Anterior cingulate cortex (tissue), 58 donors: ENCODE data around the gene AK5.

ENCODE experiments used
- DNase-seq, 58 donors: peaks; one replicate each; lab custom pipeline; 2025; lab: John Stamatoyannopoulos, UW

Gene AK5

GRCh38 chr1:77348549-77348948 is 66.7 kb downstream of the AK5 start:
- DNase-seq = no peak

DNA sequence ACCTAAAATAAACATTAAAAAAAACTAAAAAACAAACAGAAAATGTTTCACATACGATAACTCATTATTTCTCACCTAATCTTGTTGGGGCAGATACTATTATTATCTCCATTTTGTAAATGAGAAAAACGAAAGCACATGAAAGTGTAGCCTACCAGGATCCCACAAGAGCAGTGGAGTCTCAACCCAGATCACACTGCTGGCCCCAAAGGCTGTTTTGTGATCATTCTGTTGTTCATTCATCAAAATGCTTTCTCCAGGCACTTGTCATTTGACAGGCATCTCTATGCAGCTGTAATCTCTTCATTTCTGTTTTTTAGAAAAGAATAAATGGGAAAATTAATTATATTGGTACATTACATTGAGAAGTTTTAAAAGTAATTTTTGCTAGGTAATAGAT is 67.5 kb downstream of the AK5 start:
- no peak for DNase-seq

DNA sequence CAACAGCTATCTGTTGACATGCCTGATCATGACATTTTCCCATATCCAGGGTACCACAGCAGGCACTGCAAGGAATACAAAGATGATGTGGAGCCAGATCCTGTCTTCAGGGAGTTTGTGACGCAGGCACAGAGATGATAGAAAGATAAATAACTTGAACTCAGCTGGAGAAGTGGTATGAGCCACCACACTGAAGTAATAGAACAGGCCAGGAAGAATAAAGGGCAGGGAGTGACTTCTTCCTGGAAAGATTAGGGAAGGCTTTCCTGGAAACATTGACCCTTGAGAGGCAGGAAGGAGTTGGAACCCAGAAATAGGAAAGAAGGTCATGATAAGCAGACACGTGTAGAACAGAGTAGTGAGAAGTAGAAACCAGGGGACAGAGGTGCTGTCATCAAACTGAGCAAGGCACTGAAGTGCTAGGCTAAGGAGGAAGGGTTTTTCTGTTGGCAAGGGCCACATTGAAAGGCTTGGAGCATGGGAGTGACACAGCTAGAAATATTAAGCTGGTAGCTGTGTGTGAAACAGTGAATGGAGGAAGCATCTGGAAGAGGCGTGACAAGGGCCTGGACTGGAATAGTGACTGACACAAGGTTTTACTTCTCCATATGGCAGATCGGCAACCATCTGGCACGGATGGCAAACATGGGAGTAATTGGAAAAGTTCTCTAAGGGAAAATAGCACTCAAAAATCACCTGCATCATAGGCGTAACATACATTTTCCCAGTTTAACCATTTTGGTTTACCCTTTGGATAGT is 68.4 kb downstream of the AK5 start:
- DNase-seq = peak in 7 of 58 donors; percentile 3 to 29 (median 19)

- DNase-seq = no peak
Observed at GRCh38 chr1:77354536-77354935, 72.7 kb downstream of the AK5 start.

GRCh38 chr1:77355010-77355409 is 73.2 kb downstream of the AK5 start:
- no peak for DNase-seq

DNA sequence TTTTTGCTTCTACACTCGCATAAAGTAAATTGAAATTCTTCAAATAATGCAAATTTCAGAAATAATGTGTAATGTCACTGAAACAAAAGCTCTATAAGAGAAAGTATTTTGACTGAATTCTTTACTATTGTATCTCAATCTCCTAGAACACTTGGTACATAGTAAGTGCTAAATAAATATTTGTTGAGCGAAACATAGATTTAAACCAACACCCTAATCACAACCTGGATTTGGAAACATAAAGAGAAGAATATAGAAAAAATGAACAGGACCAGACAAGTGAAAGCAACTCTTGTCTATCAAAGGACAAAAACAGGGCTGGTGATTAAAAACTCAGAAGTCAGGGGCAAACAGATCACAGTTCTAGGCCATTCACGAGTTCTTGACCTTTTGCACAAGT is 74.3 kb downstream of the AK5 start:
- DNase-seq = no peak

DNA sequence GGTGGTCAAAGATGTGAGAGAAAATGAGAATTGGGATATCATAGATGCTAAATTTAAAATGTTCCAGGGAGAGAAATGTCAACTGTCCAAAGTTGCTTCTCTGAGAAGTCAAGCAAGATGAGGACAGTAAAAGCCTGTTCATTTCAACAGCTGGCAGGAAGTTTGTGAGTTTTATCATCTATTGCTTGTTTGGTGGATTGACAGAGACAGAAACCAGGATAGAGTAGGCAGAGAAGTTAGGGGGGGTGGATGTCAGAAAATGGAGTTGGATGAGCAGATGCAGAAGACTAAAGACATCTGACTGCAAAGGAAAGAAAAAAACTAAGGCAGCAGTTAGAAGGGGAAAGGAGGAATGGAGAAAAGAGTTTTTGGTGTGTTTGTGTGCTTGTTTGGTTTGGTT is 78.4 kb downstream of the AK5 start:
- DNase-seq = no peak

GRCh38 chr1:77361621-77362020 is 79.8 kb downstream of the AK5 start:
- DNase-seq = no peak

DNA sequence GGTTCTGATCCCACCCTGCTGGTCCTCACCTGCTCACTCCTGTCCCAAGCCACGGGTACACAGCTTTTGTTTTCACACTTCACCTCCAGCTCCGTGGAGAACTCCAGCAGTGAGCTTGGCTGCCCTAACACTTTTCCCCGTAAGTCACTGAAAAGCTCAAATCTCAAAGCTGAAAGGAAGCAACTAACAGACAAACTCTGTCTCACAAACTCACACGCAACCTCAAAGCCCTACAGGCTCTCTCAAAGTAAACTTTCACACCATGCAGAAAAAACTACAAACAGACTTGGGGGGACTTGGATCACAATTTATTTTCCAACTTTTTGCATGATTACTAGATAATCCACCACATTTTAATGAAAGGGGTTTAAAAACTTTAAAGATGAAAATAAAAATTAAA is 88.3 kb downstream of the AK5 start:
- peak in 2 of 58 donors; percentile 20 to 31 for DNase-seq

DNA sequence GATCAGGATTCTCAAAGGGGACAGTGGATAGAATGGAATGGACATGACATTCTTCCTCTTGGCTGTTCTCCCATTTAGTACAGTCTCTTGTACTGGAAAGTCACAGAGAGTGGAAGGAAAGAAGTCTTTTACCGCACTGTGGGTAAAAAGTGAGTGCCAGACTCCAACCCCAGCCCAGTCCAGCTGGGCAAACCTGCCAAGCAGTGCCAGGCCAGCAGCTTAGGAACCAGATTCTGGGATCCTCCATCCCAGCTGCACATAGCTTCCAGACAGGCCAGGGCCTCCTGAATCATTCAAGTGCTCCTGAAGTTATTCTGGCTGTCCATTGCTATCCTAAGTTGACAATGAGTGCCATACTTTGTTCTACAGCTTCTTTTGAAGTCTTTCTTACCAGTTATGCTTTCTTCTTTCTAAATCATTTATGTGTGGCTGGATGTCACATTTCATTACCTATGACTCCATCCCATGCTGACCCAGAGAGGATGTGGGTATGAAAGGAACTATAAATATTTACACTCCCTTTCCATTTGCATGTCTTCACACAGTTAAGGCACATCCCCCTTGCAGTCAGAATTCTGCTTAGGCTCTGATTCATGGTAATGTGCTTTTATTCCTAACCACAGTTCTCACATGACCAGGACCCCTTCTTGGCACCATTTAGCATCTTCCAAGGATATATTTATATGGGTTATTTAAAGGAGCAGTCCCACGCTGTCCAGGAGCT is 88.9 kb downstream of the AK5 start:
- DNase-seq = no peak

DNA sequence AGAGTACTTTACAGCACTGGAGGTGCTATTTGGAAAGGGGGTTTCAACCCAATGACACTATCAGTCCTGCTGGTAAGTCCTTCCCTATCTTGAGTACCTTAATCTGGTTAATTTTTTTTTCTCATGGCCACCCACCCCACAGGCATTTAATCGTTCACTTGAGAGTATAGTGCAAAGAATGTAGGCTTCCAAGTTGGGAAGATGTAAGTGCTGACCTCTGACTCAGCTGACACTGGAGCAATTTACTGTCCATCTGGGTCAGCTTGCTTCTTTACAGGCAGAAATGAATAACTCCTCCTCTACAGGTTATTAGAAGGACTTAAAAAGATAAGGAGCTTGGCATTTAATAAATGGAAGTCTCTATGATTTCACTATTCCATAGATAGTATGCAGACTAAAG is 89.6 kb downstream of the AK5 start:
- DNase-seq = no peak

DNA sequence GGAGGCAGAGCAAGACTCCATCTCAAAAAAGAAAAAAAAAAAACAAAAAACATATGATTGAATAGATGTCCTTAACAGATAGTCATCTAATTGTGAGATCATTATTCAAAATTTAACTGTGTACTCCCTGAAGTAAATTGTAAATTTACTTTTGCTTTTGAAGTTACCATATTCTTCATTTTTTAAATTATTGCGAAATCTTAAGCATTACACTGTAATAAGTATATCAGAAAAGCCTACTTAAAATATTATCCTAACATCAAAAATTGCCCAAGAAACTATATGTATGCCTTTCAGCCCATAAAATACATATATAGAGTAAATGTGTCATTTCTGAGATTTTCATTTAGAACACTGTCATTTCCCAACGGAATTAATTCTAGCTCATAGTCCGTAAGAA is 91.9 kb downstream of the AK5 start:
- DNase-seq = no peak

GRCh38 chr1:77375541-77375940 is 93.7 kb downstream of the AK5 start:
- no peak for DNase-seq

GRCh38 chr1:77375990-77376389 is 94.2 kb downstream of the AK5 start:
- DNase-seq = no peak

DNA sequence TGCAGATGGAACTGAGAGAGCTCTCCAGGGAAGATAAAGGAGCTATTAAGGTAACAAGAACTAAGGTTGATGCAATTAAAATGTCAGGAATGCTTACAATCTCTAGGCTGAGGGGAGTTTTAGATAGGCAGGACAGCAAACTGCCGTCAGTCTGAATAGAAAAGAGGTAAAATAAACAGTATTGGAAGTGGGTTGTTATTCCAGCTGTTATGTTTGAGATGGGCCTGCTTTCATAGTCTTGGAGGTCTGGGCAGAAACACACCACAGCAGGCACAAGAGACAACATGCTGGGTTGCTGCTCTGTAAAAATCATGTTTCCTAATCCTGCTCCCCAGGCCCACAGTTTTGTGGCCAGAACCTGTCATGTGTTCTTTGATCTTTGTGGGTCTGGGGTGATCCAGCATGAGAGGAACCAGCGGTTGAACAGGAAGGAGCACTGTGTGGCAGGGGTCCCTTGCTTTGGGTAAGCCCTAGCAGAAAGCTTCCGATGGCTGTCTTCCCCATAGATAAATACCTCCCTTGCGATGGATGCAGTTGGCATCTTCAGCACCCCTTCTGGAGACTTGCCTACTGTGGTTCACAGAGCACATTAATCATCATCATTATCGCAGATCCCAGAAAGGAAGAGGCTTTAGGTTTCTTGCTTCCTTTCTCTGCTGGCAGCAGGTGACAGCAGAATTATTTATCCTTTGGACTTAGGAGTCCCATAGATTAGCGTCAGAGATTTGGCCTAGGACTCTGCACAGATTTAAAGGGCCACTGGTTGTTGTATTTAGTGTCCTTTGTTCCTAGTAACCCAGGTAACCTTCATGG is 97.1 kb downstream of the AK5 start:
- no peak for DNase-seq

- DNase-seq = no peak
Observed at GRCh38 chr1:77382366-77382765, 100.5 kb downstream of the AK5 start.

- no peak for DNase-seq
Observed at GRCh38 chr1:77383236-77383635, 101.4 kb downstream of the AK5 start.

GRCh38 chr1:77385551-77385950 is 103.7 kb downstream of the AK5 start:
- no peak for DNase-seq

GRCh38 chr1:77386276-77386675 is 104.5 kb downstream of the AK5 start:
- no peak for DNase-seq

DNA sequence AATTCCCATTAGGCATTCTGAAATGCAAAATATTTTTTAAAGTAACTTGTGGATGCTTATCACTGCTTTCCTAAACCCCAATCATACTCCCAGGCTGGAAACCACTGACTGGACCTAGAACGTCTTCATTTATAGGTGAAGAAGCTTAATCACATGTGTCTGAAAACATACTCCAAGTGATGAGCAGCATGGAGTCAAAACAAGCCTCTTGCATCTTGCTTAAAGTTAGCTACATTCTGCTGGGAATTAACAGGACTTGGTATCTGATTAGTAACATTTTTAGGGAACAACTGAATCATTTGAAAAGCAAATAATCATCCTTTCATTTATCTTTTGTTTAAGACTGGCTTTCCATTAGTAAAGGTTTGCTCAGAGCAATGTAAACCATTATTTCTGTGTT is 105.7 kb downstream of the AK5 start:
- no peak for DNase-seq

DNA sequence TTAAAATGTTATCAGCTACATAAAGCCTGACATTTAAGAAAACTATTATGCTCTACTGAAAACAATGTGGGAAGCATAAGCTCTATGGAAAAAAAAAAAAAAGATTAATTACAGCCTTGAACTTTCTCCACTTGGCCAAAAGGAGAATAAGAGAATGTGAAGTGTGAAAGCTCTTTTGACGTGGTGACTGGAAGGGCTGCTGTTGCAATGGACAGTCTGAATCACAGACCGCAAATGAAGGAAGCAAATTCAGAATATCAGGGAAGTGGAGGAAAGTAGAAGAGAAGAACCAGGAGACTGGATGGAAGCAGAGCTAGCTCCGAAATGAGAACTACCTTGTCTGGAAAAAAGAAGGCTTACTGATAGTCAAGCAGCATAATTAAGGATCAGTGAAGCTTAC is 106.8 kb downstream of the AK5 start:
- DNase-seq = no peak
